MM.1S (cell line): ENCODE measurements around the gene TTPAL.

Experiments used
- CTCF ChIP-seq: fragments of 300-600 bp; sonication (generic); IDR thresholded peaks from 2 replicates; pipeline ENCODE4 v1.5.1; 2016; ENCODE audit warnings: antibody characterized with exemption, low read length, mixed read lengths
- EZH2phosphoT487 ChIP-seq: fragments of 300-600 bp; sonication (generic); IDR thresholded peaks from 2 replicates; pipeline ENCODE4 v1.6.1; 2018; ENCODE audit warnings: antibody characterized with exemption, low read length

DNA sequence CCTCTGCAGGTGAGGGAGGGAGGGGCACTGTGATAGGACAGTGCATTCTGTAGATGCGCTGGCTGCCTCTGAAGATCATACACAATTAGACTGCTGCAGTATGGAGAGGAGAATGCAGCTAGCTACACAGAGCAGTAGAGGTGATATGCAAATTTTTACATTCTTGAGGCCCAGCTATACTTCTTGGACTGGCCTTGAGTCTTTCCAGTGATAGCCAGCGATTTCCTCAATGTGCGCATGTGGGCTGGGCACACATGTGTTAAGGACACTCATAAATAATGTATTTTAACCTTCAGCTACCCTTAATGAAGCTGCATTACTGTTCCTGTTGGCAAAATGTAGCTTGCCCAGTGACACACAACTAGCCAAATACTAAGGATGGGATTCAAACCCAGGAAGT lies 19.0 kb downstream of the TTPAL start:
- TF ChIP-seq CTCF (no peak), EZH2phosphoT487 (no peak)
